ENCODE measurements around the gene ARPP19.

Gene ARPP19

DNA sequence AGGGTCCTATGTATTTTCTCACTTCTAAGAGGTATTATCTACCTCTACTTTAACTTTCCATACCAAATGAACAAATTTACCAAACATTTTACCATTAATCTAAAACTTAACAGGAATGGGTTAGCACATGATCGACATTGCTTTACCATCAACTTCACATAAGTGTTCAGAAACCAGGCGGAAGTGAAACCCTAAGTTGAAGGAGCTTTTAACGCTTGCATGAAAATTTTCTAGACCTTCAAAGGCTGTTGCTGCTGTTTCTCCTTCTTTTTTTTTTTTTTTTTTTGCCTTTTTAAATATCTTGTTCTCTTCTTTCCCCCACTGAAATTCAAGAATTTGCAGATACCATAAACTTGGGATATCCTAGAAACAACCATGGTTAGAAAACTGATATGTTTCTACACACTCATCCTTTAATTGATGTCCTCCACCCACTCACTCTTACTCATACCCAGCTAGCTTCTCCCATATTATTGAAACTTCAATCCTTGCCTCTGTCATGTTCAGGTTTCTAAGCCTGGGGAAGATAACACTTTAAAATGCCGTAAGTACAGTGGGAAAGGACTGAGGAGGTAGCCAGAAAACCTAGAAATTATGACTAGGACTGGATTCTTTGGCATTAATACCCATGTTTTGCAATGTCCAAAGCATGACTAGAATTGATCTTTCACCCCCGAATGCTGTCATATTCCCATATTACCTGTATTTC is 64.9 kb downstream of the ARPP19 start:
- DNase-seq (ENCODE audit: low read depth): peak; percentile 86
- no peak for TF ChIP-seq CTCF (conservative IDR thresholded peaks at IDR 0.05; ENCODE audit: control insufficient read depth, insufficient read depth, low read depth, low read length)
- no peak overlapping the region for H3K4me3 ChIP-seq (ENCODE audit: control insufficient read depth, low read depth, low read length)

- no peak overlapping the region for H3K4me3 ChIP-seq (ENCODE audit: control insufficient read depth, low read depth, low read length)
- DNase-seq (ENCODE audit: low read depth): no peak
- no peak for TF ChIP-seq CTCF (conservative IDR thresholded peaks at IDR 0.05; ENCODE audit: control insufficient read depth, insufficient read depth, low read depth, low read length)
Observed at GRCh38 chr15:52502608-52503007, 66.2 kb downstream of the ARPP19 start.

DNA sequence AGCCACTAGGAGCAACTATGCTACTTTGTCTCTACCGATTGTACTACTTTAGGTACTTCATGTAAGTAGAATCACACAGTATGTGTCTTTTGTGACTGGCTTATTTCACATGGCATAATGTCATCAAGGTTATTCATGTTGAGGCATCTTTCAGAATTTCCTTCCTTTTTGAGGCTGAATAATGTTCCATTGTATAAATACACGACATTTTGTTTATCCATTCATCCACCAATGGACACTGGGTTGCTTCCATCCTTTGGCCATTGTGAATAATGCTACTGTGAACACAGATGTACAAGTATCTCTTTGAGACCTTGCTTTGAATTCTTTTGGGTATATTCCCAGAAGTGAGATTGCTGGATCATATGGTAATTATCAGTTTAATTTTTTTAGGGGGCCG is 69.3 kb downstream of the ARPP19 start:
- DNase-seq (ENCODE audit: low read depth): no peak
- no peak overlapping the region for H3K4me3 ChIP-seq (ENCODE audit: control insufficient read depth, low read depth, low read length)
- TF ChIP-seq CTCF (conservative IDR thresholded peaks at IDR 0.05; ENCODE audit: control insufficient read depth, insufficient read depth, low read depth, low read length): no peak

DNA sequence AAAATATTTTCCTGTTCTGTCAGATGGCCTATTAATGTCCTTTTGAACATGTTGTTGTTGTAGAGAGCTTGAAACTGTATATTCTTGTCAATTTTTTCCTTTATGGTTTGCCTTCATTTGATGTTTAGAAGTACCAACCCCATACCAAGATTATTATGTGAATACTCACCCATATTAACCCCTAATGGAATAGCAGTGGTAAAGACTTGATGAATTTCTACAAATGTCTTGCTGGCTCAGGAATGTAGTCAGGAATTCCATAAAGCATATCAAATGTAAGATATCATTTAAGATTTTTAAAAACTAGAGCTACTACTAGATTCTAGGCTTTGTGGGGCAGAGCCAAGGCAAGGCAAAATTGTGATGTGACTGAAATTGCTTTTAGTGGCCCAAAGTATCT is 70.1 kb downstream of the ARPP19 start:
- no peak for DNase-seq (ENCODE audit: low read depth)
- TF ChIP-seq CTCF (conservative IDR thresholded peaks at IDR 0.05; ENCODE audit: control insufficient read depth, insufficient read depth, low read depth, low read length): no peak
- H3K4me3 ChIP-seq (ENCODE audit: control insufficient read depth, low read depth, low read length): no peak overlapping the region
